ENCODE data around the gene EPB41L1.

The EPB41L1 gene

GRCh38 chr20:36112112-36112511, 42.4 kb upstream of the EPB41L1 start:
- Histone ChIP-seq H3K4me1 (ENCODE audit: control insufficient read depth, insufficient read depth, low read length) (no peaks in the 10 kb centered on the region), H3K36me3 (ENCODE audit: control insufficient read depth in 2 of 2, insufficient read depth in 1 of 2, low read length in 2 of 2) (no peaks in the 10 kb centered on the region), H3K9me3 (ENCODE audit: control insufficient read depth, insufficient read depth, low read depth, low read length) (no peaks in the 10 kb centered on the region), H3K4me3 (ENCODE audit: low read depth, low read length) (no peak overlapping the region), H3K27ac (ENCODE audit: extremely low read depth, low read depth, low read length) (no peak overlapping the region)
- CTCF ChIA-PET, result interaction anchor here (0.6 to 1.0 kb wide), 2 partner anchors 10 to 27 kb away, joined by 3 read pairs; no protein-coding TSS in a partner anchor
- TF ChIP-seq PRDM2 (tag by site-specific recombination; IDR thresholded peaks at IDR 0.05; ENCODE audit: borderline replicate concordance) (no peak), ZNF529 (tag by site-specific recombination; IDR thresholded peaks at IDR 0.05; ENCODE audit: insufficient replicate concordance) (no peak)
- POLR2A ChIA-PET, result no interaction called here

GRCh38 chr20:36113036-36113435, 41.5 kb upstream of the EPB41L1 start:
- POLR2A ChIA-PET, result no interaction called here
- H3K9me3 ChIP-seq (ENCODE audit: control insufficient read depth, insufficient read depth, low read depth, low read length), result no peaks in the 10 kb centered on the region
- no peak overlapping the region for H3K4me3 ChIP-seq (ENCODE audit: low read depth, low read length)
- no peaks in the 10 kb centered on the region for H3K36me3 ChIP-seq (ENCODE audit: control insufficient read depth in 2 of 2, insufficient read depth in 1 of 2, low read length in 2 of 2)
- H3K4me1 ChIP-seq (ENCODE audit: control insufficient read depth, insufficient read depth, low read length), result no peaks in the 10 kb centered on the region
- CTCF ChIA-PET, result interaction anchor here (1.0 kb wide), 2 partner anchors 27 to 122 kb away, joined by 3 to 6 read pairs; no protein-coding TSS in a partner anchor
- H3K27ac ChIP-seq (ENCODE audit: extremely low read depth, low read depth, low read length), result no peak overlapping the region
- no peak for TF ChIP-seq ZNF626 (tag by site-specific recombination; IDR thresholded peaks at IDR 0.05)
- no peak for TF ChIP-seq ZBTB17 (tag by site-specific recombination; IDR thresholded peaks at IDR 0.05)

- ChIA-PET POLR2A (no interaction called here), CTCF (interaction anchor here (0.6 to 1.0 kb wide), 4 partner anchors 11 to 124 kb away, joined by 3 to 6 read pairs (median 3); no protein-coding TSS in a partner anchor)
- no peak overlapping the region for H3K4me3 ChIP-seq (ENCODE audit: low read depth, low read length)
- H3K4me1 ChIP-seq (ENCODE audit: control insufficient read depth, insufficient read depth, low read length), result no peaks in the 10 kb centered on the region
- no peaks in the 10 kb centered on the region for H3K9me3 ChIP-seq (ENCODE audit: control insufficient read depth, insufficient read depth, low read depth, low read length)
- TF ChIP-seq ZNF416 (tag by site-specific recombination; IDR thresholded peaks at IDR 0.05) (no peak), IKZF3 (tag by site-specific recombination; IDR thresholded peaks at IDR 0.05) (no peak), ZNF660 (tag by site-specific recombination; IDR thresholded peaks at IDR 0.05) (no peak), ZNF354C (tag by site-specific recombination; IDR thresholded peaks at IDR 0.05; ENCODE audit: borderline replicate concordance, low read depth) (no peak), ZNF548 (tag by site-specific recombination; IDR thresholded peaks at IDR 0.05) (no peak), ATF2 (tag by site-specific recombination; IDR thresholded peaks at IDR 0.05; ENCODE audit: low read depth) (no peak), ZNF16 (tag by site-specific recombination; IDR thresholded peaks at IDR 0.05; ENCODE audit: low read depth) (no peak), PRDM1 (tag by site-specific recombination; IDR thresholded peaks at IDR 0.05) (no peak), ZNF248 (tag by site-specific recombination; IDR thresholded peaks at IDR 0.05) (no peak), ZNF341 (tag by site-specific recombination; IDR thresholded peaks at IDR 0.05; ENCODE audit: low read depth) (no peak), ZNF549 (tag by site-specific recombination; IDR thresholded peaks at IDR 0.05) (no peak)
- TF ChIP-seq, protein P1, sequence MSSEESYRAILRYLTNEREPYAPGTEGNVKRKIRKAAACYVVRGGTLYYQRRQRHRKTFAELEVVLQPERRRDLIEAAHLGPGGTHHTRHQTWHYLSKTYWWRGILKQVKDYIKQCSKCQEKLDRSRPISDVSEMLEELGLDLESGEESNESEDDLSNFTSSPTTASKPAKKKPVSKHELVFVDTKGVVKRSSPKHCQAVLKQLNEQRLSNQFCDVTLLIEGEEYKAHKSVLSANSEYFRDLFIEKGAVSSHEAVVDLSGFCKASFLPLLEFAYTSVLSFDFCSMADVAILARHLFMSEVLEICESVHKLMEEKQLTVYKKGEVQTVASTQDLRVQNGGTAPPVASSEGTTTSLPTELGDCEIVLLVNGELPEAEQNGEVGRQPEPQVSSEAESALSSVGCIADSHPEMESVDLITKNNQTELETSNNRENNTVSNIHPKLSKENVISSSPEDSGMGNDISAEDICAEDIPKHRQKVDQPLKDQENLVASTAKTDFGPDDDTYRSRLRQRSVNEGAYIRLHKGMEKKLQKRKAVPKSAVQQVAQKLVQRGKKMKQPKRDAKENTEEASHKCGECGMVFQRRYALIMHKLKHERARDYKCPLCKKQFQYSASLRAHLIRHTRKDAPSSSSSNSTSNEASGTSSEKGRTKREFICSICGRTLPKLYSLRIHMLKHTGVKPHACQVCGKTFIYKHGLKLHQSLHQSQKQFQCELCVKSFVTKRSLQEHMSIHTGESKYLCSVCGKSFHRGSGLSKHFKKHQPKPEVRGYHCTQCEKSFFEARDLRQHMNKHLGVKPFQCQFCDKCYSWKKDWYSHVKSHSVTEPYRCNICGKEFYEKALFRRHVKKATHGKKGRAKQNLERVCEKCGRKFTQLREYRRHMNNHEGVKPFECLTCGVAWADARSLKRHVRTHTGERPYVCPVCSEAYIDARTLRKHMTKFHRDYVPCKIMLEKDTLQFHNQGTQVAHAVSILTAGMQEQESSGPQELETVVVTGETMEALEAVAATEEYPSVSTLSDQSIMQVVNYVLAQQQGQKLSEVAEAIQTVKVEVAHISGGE (tag by site-specific recombination; conservative IDR thresholded peaks at IDR 0.05; ENCODE audit: low read depth), result no peak
- TF ChIP-seq, protein P2, sequence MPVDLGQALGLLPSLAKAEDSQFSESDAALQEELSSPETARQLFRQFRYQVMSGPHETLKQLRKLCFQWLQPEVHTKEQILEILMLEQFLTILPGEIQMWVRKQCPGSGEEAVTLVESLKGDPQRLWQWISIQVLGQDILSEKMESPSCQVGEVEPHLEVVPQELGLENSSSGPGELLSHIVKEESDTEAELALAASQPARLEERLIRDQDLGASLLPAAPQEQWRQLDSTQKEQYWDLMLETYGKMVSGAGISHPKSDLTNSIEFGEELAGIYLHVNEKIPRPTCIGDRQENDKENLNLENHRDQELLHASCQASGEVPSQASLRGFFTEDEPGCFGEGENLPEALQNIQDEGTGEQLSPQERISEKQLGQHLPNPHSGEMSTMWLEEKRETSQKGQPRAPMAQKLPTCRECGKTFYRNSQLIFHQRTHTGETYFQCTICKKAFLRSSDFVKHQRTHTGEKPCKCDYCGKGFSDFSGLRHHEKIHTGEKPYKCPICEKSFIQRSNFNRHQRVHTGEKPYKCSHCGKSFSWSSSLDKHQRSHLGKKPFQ (tag by site-specific recombination; IDR thresholded peaks at IDR 0.05), result no peak
- H3K36me3 ChIP-seq (ENCODE audit: control insufficient read depth in 2 of 2, insufficient read depth in 1 of 2, low read length in 2 of 2), result no peaks in the 10 kb centered on the region
- H3K27ac ChIP-seq (ENCODE audit: extremely low read depth, low read depth, low read length), result no peak overlapping the region
These were observed 40.8 kb upstream of the EPB41L1 start for GRCh38 chr20:36113566-36114250.
